Measurements from ENCODE around the gene EPHB1. TPM values are rescaled to one million over a fixed set of nuclear protein-coding genes. Genes with fewer than 3 reads are reported as not detected.
A peak's percentile ranks its signal among the peaks of the same experiment; 100 is the strongest.

EPHB1 gene
- total RNA-seq, 4 donors from 2014 or later = 2.6 to 5.3 (median 3.1) TPM; not detected in 1

DNA sequence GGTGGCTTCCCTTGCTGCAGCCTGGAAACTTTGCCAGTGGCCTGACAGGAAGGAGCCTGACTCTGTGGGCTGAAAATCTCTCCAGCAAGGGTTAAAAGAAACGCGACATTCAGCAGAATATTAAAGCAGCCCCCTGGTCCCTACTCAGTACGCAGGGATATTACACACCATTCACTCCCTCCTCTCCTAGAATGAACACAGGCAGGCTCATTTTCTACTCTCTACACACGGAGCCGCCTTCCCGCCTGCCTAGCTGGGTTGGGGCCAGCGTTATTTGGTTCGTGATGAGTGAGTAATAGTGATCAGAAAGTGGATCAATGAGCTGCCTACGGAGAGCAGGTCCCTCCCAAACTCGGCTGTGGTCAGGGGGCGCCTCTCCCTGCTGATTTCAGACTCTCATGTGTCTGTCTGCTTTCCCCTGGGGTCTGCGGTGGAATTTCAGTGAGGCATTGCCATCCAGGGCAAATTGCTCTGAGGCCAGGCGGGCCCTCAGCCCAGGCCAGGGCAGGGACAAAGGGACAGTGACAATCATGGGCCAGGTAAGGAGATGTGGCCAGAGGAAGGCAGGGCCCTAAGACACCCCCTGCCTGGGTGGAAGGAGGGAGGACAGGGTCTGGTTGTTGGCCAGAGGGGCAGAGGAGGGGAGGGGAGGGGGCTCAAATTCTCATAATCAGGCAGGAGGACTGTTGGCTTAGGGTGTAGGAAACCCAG, 2.8 kb downstream of the EPHB1 start:
- no peaks in the 10 kb centered on the region for H3K9me3 ChIP-seq
- no peaks in the 10 kb centered on the region for H3K36me3 ChIP-seq
- no peaks in the 10 kb centered on the region for H3K27me3 ChIP-seq
- no peak for DNase-seq
- H3K4me3 ChIP-seq = no peak overlapping the region
- peak overlapping the region in 1 of 2 donors; percentile 59 for H3K27ac ChIP-seq
- TF ChIP-seq POLR2A (IDR thresholded peaks at IDR 0.05) = no peak
- TF ChIP-seq, protein P1, sequence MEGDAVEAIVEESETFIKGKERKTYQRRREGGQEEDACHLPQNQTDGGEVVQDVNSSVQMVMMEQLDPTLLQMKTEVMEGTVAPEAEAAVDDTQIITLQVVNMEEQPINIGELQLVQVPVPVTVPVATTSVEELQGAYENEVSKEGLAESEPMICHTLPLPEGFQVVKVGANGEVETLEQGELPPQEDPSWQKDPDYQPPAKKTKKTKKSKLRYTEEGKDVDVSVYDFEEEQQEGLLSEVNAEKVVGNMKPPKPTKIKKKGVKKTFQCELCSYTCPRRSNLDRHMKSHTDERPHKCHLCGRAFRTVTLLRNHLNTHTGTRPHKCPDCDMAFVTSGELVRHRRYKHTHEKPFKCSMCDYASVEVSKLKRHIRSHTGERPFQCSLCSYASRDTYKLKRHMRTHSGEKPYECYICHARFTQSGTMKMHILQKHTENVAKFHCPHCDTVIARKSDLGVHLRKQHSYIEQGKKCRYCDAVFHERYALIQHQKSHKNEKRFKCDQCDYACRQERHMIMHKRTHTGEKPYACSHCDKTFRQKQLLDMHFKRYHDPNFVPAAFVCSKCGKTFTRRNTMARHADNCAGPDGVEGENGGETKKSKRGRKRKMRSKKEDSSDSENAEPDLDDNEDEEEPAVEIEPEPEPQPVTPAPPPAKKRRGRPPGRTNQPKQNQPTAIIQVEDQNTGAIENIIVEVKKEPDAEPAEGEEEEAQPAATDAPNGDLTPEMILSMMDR (IDR thresholded peaks at IDR 0.05) = no peak
- peaks cover 0 to 17% of the 10 kb centered on the region in 2 donors for H3K4me1 ChIP-seq
- intact Hi-C loops (cut with DNase I; ENCODE audit: low total_unique reads) = no loop called here

DNA sequence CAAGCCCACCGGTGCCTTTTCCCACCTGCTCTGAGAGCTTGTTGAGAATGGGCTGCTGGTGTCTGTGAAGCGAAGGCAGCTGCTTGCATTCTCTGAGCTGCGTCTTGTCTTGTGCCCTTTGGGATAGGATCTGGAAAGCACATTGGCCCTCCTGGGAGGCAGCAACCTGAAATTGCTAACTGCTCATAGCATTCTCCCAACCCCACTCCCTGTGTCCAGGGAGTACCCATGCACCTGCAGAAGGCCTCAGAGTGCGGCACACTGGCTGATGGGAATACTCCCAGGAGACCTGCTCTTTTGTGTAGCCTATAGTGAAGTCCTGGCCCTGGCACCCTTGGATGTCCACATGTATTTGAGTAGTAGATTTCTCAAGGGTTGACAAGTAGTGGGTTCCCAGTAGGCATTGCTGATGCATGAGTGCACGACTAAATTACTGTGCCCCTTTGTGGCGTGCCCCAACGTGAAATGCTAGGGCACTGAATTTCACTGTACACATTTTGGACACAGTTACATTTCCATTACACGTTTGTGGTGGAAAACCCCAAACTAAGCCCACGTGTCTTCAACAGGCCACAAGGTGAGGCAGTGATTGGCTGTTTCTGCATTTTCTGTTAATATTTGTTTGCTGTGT, 3.7 kb downstream of the EPHB1 start:
- no peak overlapping the region for H3K4me3 ChIP-seq
- no peaks in the 10 kb centered on the region for H3K27me3 ChIP-seq
- peak overlapping the region in 1 of 2 donors; percentile 59 for H3K27ac ChIP-seq
- intact Hi-C loops (cut with DNase I; ENCODE audit: low total_unique reads) = no loop called here
- TF ChIP-seq, protein P1 (IDR thresholded peaks at IDR 0.05) = no peak
- no peak for TF ChIP-seq POLR2A (IDR thresholded peaks at IDR 0.05)
- H3K4me1 ChIP-seq = peaks cover 0 to 17% of the 10 kb centered on the region in 2 donors
- H3K36me3 ChIP-seq = no peaks in the 10 kb centered on the region
- DNase-seq = no peak
- H3K9me3 ChIP-seq = no peaks in the 10 kb centered on the region

DNA sequence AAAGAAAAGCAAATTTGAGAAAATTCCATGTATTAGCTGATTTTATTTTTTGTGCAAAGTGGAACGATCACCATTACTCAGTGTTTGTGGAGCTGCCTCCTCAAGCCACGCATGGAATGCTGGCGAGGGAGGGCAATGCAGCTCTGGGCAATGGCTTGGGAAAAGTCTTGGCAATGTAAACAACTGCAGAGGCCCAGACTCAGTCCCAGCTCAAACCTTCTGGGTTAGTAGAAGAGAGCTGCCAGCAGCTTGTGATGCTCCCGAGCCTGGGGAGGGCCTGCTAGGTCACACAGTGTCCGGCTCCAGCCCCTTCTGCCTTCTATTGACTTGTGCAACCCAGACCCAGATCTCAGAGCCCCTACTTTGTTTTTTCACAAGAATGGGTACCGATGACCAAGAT, 4.3 kb downstream of the EPHB1 start:
- no peak for DNase-seq
- no peak overlapping the region for H3K4me3 ChIP-seq
- no peak overlapping the region for H3K27ac ChIP-seq
- intact Hi-C loops (cut with DNase I; ENCODE audit: low total_unique reads) = no loop called here
- no peaks in the 10 kb centered on the region for H3K36me3 ChIP-seq
- H3K9me3 ChIP-seq = no peaks in the 10 kb centered on the region
- no peaks in the 10 kb centered on the region for H3K27me3 ChIP-seq
- peaks cover 0 to 17% of the 10 kb centered on the region in 2 donors for H3K4me1 ChIP-seq
- no peak for TF ChIP-seq POLR2A (IDR thresholded peaks at IDR 0.05)
- TF ChIP-seq, protein P1 (IDR thresholded peaks at IDR 0.05) = no peak

DNA sequence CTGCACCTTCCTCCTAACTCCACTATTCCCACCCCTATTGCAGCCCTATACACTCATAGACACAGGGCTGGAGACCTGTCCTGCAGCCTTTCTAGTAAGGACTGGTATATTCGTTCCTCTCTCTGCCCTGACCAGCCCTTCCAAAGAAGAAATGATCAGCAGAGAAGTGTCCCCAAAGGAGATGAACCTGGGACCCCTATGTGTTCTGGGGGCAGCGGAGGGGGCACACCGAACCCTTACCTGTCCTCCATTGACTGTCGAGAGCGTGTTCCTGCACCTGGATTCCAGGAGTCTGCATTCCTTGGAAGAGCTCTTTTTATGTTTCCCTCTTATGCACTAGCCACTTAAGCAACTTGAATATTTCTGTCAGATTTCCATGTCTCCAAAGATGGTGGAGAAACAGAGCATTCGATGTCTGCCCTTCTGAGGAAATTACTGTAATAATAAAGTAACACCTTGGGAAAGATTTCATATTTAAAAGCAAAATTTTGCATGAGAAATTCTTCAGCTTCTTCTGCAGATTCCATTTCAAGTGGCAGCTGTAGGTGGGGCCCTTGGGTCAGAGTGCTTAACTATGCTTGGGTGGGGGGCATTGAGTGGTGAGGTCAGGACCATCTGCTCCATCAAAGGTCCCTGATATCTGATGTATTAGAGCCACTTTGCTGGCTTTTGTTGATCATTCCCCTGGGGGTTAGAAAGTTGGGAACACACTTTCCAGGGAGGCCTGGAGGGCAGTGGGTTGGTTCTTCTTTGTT, 6.3 kb downstream of the EPHB1 start:
- TF ChIP-seq, protein P1 (IDR thresholded peaks at IDR 0.05) = no peak
- no peak for TF ChIP-seq POLR2A (IDR thresholded peaks at IDR 0.05)
- Histone ChIP-seq H3K27me3 (no peaks in the 10 kb centered on the region), H3K9me3 (no peaks in the 10 kb centered on the region), H3K36me3 (no peaks in the 10 kb centered on the region), H3K27ac (no peak overlapping the region), H3K4me1 (peaks cover 0 to 9% of the 10 kb centered on the region in 2 donors), H3K4me3 (no peak overlapping the region)
- DNase-seq = no peak
- intact Hi-C loops (cut with DNase I; ENCODE audit: low total_unique reads) = no loop called here

Measured in uterus (tissue), 4 donors.